ENCODE results near the gene GTPBP4. TPM values are rescaled to one million over a fixed set of nuclear protein-coding genes. Genes with fewer than 3 reads are reported as not detected.
A peak's percentile ranks its signal among the peaks of the same experiment; 100 is the strongest.

The GTPBP4 gene
- total RNA-seq, 1 experiment from 2014 or later: 44.6 TPM

GRCh38 chr10:1044146-1044545 is 55.9 kb downstream of the GTPBP4 start:
- no peaks in the 10 kb centered on the region for H3F3A ChIP-seq (ENCODE audit: low read length, unreplicated experiment)
- intact Hi-C loops (cut with micrococcal nuclease): no loop called here
- no TSS peak for BruUV-seq (replicated peaks)
- H3K4me1 ChIP-seq (ENCODE audit: insufficient read depth, low read length): no peaks in the 10 kb centered on the region
- DNase-seq (no peak), ATAC-seq (no peak)
- H3K36me3 ChIP-seq (ENCODE audit: low read depth, low read length): no peaks in the 10 kb centered on the region; the same call in 1 of the 2 replicates
- H3K9me3 ChIP-seq (ENCODE audit: low read length): no peaks in the 10 kb centered on the region
- H3K4me2 ChIP-seq (ENCODE audit: low read length): no peak overlapping the region
- no peak overlapping the region for H3K4me3 ChIP-seq (ENCODE audit: low read length)
- no peak overlapping the region for H2AFZ ChIP-seq (ENCODE audit: low read length)
- H3K27ac ChIP-seq (ENCODE audit: low read length): no peak overlapping the region
- no peak overlapping the region for H3K9ac ChIP-seq (ENCODE audit: low read length)
- peaks cover 19% of the 10 kb centered on the region; the same call in 1 of the 2 replicates for H4K20me1 ChIP-seq (ENCODE audit: low read length)
- no peaks in the 10 kb centered on the region for H3K27me3 ChIP-seq (ENCODE audit: low read length)
- CTCF ChIA-PET: no interaction called here
- peaks cover 35% of the 10 kb centered on the region for H3K79me2 ChIP-seq (ENCODE audit: low read length)
- H3K9me2 ChIP-seq (replicated peaks; ENCODE audit: low read length): no peaks in the 10 kb centered on the region
- TF ChIP-seq CTCF (conservative IDR thresholded peaks at IDR 0.05; ENCODE audit: low read depth, low read length): no peak
- no peak for TF ChIP-seq EZH2phosphoT487 (IDR thresholded peaks at IDR 0.05; ENCODE audit: borderline replicate concordance, low read length)
- TF ChIP-seq EZH2 (IDR thresholded peaks at IDR 0.05; ENCODE audit: low read length, unreplicated experiment): no peak
- POLR2A ChIA-PET (ENCODE audit: unreplicated experiment): no interaction called here

GRCh38 chr10:1044964-1045363 is 56.7 kb downstream of the GTPBP4 start:
- CTCF ChIA-PET: no interaction called here
- H4K20me1 ChIP-seq (ENCODE audit: low read length): peaks cover 19% of the 10 kb centered on the region; the same call in 1 of the 2 replicates

GRCh38 chr10:1045415-1045814 is 57.2 kb downstream of the GTPBP4 start:
- no peaks in the 10 kb centered on the region for H3K9me3 ChIP-seq (ENCODE audit: low read length)
- peaks cover 45% of the 10 kb centered on the region for H3K79me2 ChIP-seq (ENCODE audit: low read length)
- no peak overlapping the region for H3K4me2 ChIP-seq (ENCODE audit: low read length)
- H3K4me3 ChIP-seq (ENCODE audit: low read length): no peak overlapping the region
- intact Hi-C loops (cut with micrococcal nuclease): no loop called here
- no peaks in the 10 kb centered on the region for H3K27me3 ChIP-seq (ENCODE audit: low read length)
- BruUV-seq (replicated peaks): no TSS peak
- no peaks in the 10 kb centered on the region for H3F3A ChIP-seq (ENCODE audit: low read length, unreplicated experiment)
- ATAC-seq: no peak
- no peaks in the 10 kb centered on the region for H3K9me2 ChIP-seq (replicated peaks; ENCODE audit: low read length)
- ChIA-PET POLR2A (ENCODE audit: unreplicated experiment) (no interaction called here), CTCF (no interaction called here)
- no peak overlapping the region for H3K9ac ChIP-seq (ENCODE audit: low read length)
- H3K4me1 ChIP-seq (ENCODE audit: insufficient read depth, low read length): peaks cover under 1% of the 10 kb centered on the region; the same call in 1 of the 2 replicates
- H4K20me1 ChIP-seq (ENCODE audit: low read length): peaks cover 19% of the 10 kb centered on the region; the same call in 1 of the 2 replicates
- no peak for TF ChIP-seq CTCF (conservative IDR thresholded peaks at IDR 0.05; ENCODE audit: low read depth, low read length)
- DNase-seq: no peak
- H3K27ac ChIP-seq (ENCODE audit: low read length): no peak overlapping the region
- no peaks in the 10 kb centered on the region; the same call in 1 of the 2 replicates for H3K36me3 ChIP-seq (ENCODE audit: low read depth, low read length)
- no peak overlapping the region for H2AFZ ChIP-seq (ENCODE audit: low read length)

More at GRCh38 chr10:1044964-1045363, 56.7 kb downstream of the GTPBP4 start:
- no peaks in the 10 kb centered on the region for H3K4me1 ChIP-seq (ENCODE audit: insufficient read depth, low read length)
- H3K27ac ChIP-seq (ENCODE audit: low read length): no peak overlapping the region
- H2AFZ ChIP-seq (ENCODE audit: low read length): no peak overlapping the region
- H3K79me2 ChIP-seq (ENCODE audit: low read length): peaks cover 40% of the 10 kb centered on the region
- H3K27me3 ChIP-seq (ENCODE audit: low read length): no peaks in the 10 kb centered on the region
- H3K36me3 ChIP-seq (ENCODE audit: low read depth, low read length): no peaks in the 10 kb centered on the region; the same call in 1 of the 2 replicates
- H3K9me2 ChIP-seq (replicated peaks; ENCODE audit: low read length): no peaks in the 10 kb centered on the region
- H3K9ac ChIP-seq (ENCODE audit: low read length): no peak overlapping the region
- intact Hi-C loops (cut with micrococcal nuclease): no loop called here
- TSS peak; percentile 1 for BruUV-seq (replicated peaks)
- no peak for TF ChIP-seq EZH2phosphoT487 (IDR thresholded peaks at IDR 0.05; ENCODE audit: borderline replicate concordance, low read length)
- no peak overlapping the region for H3K4me3 ChIP-seq (ENCODE audit: low read length)
- no peaks in the 10 kb centered on the region for H3K9me3 ChIP-seq (ENCODE audit: low read length)
- DNase-seq (no peak), ATAC-seq (no peak)
- no peaks in the 10 kb centered on the region for H3F3A ChIP-seq (ENCODE audit: low read length, unreplicated experiment)
- H3K4me2 ChIP-seq (ENCODE audit: low read length): no peak overlapping the region
- POLR2A ChIA-PET (ENCODE audit: unreplicated experiment): no interaction called here
